Karpas-422 (cell line): ENCODE data around the gene HNRNPA1. TPM values are rescaled to one million over a fixed set of nuclear protein-coding genes. Genes with fewer than 3 reads are reported as not detected.

Experiments used
- DNase-seq: peaks from one replicate; pipeline ENCODE4 v3.0.0-alpha.2; 2015
- H2AFZ ChIP-seq: fragments of 200-600 bp; sonication (generic); 2 replicates; pipeline ENCODE4 v1.6.1; 2014; ENCODE audit warnings: antibody characterized with exemption, low read length, mixed read lengths
- H3K27ac ChIP-seq: fragments of 200-600 bp; sonication (generic); 2 replicates; pipeline ENCODE4 v1.5.1; 2014; ENCODE audit warnings: mild to moderate bottlenecking, low read length, moderate library complexity
- H3K27me3 ChIP-seq: fragments of 200-600 bp; sonication (generic); 2 replicates; pipeline ENCODE4 v1.6.1; 2014; ENCODE audit warnings: low read length, mixed read lengths
- H3K36me3 ChIP-seq: fragments of 200-600 bp; sonication (generic); 2 replicates; pipeline ENCODE4 v1.6.1; 2014; ENCODE audit warnings: low read length, mixed read lengths; ENCODE audit not compliant: insufficient read depth
- H3K4me1 ChIP-seq: fragments of 200-600 bp; sonication (generic); 2 replicates; pipeline ENCODE4 v1.6.1; 2014; ENCODE audit warnings: mild to moderate bottlenecking, low read length, mixed read lengths
- H3K4me2 ChIP-seq: fragments of 200-600 bp; sonication (generic); 2 replicates; pipeline ENCODE4 v1.6.1; 2014; ENCODE audit warnings: low read length, low read depth, mild to moderate bottlenecking; ENCODE audit not compliant: poor library complexity, severe bottlenecking
- H3K4me3 ChIP-seq: fragments of 200-600 bp; sonication (generic); 2 replicates; pipeline ENCODE4 v1.5.1; 2014; ENCODE audit warnings: mild to moderate bottlenecking, antibody characterized with exemption, low read length, mixed read lengths
- H3K79me2 ChIP-seq: fragments of 200-600 bp; sonication (generic); 2 replicates; pipeline ENCODE4 v1.6.1; 2014; ENCODE audit warnings: mild to moderate bottlenecking, low read length, mixed read lengths
- H3K9ac ChIP-seq: fragments of 200-600 bp; sonication (generic); 2 replicates; pipeline ENCODE4 v1.6.0; 2014; ENCODE audit warnings: low read length
- H3K9me2 ChIP-seq: fragments of 200-600 bp; sonication (generic), shearing (Covaris generic); replicated peaks from 2 replicates; pipeline ENCODE4 v1.6.0; 2014; ENCODE audit warnings: mild to moderate bottlenecking, low read length, moderate library complexity; ENCODE audit not compliant: insufficient read depth
- H3K9me3 ChIP-seq: fragments of 300-700, 200-600 bp; sonication (generic); 2 replicates; pipeline ENCODE4 v1.6.1; 2014; ENCODE audit warnings: low read length, mixed read lengths
- H4K20me1 ChIP-seq: fragments of 200-600 bp; sonication (generic); 2 replicates; pipeline ENCODE4 v1.6.1; 2014; ENCODE audit warnings: mild to moderate bottlenecking, antibody characterized with exemption, low read length, low read depth; ENCODE audit not compliant: insufficient read depth
- total RNA-seq: library from RNA; depleted of rRNA; stranded (reverse); fragments of >200 nt; shearing (Covaris generic); gene quantifications from 2 replicates; pipeline ENCODE4 v1.2.3, GENCODE V29; 2014; ENCODE audit warnings: low replicate concordance

Gene HNRNPA1
- total RNA-seq, 1 experiment from 2014 or later: 249 TPM

GRCh38 chr12:54286042-54287030 is 5.8 kb downstream of the HNRNPA1 start:
- H3K9ac ChIP-seq: no peak overlapping the region
- peaks cover 56% of the 10 kb centered on the region for H3K36me3 ChIP-seq
- H3K27ac ChIP-seq: no peak overlapping the region
- peaks cover 19% of the 10 kb centered on the region for H3K79me2 ChIP-seq
- no peak overlapping the region for H3K4me3 ChIP-seq
- H2AFZ ChIP-seq: no peak overlapping the region
- H3K9me3 ChIP-seq: no peaks in the 10 kb centered on the region
- peaks cover 40% of the 10 kb centered on the region for H4K20me1 ChIP-seq
- H3K4me2 ChIP-seq: no peak overlapping the region
- peaks cover 29% of the 10 kb centered on the region for H3K4me1 ChIP-seq
- DNase-seq: no peak
- H3K9me2 ChIP-seq: no peaks in the 10 kb centered on the region
- no peaks in the 10 kb centered on the region for H3K27me3 ChIP-seq

GRCh38 chr12:54287261-54288157 is 7.0 kb downstream of the HNRNPA1 start:
- no peaks in the 10 kb centered on the region for H3K9me3 ChIP-seq
- H3K79me2 ChIP-seq: peaks cover 8% of the 10 kb centered on the region
- H2AFZ ChIP-seq: no peak overlapping the region
- H3K4me1 ChIP-seq: peaks cover 18% of the 10 kb centered on the region
- H3K4me3 ChIP-seq: no peak overlapping the region
- no peaks in the 10 kb centered on the region for H3K9me2 ChIP-seq
- H3K36me3 ChIP-seq: peaks cover 45% of the 10 kb centered on the region
- H4K20me1 ChIP-seq: peaks cover 36% of the 10 kb centered on the region
- H3K9ac ChIP-seq: no peak overlapping the region
- H3K4me2 ChIP-seq: no peak overlapping the region
- no peak for DNase-seq
- no peak overlapping the region for H3K27ac ChIP-seq
- no peaks in the 10 kb centered on the region for H3K27me3 ChIP-seq

- Histone ChIP-seq H3K9me2 (no peaks in the 10 kb centered on the region), H3K4me3 (no peak overlapping the region), H4K20me1 (peaks cover 3% of the 10 kb centered on the region; the same call in 1 of the 2 replicates), H3K36me3 (peaks cover 6% of the 10 kb centered on the region; the same call in 1 of the 2 replicates), H3K9ac (no peak overlapping the region), H3K4me2 (no peak overlapping the region), H3K4me1 (no peaks in the 10 kb centered on the region), H3K27ac (no peak overlapping the region), H3K27me3 (no peaks in the 10 kb centered on the region), H3K9me3 (no peaks in the 10 kb centered on the region), H3K79me2 (no peaks in the 10 kb centered on the region), H2AFZ (no peak overlapping the region)
- DNase-seq: no peak
Measured at GRCh38 chr12:54292083-54292930, 11.8 kb downstream of the HNRNPA1 start.

- Histone ChIP-seq H3K27ac (no peak overlapping the region), H3K9me2 (no peaks in the 10 kb centered on the region), H3K36me3 (no peaks in the 10 kb centered on the region; the same call in 1 of the 2 replicates), H4K20me1 (no peaks in the 10 kb centered on the region), H2AFZ (no peak overlapping the region), H3K27me3 (no peaks in the 10 kb centered on the region), H3K9me3 (no peaks in the 10 kb centered on the region), H3K79me2 (no peaks in the 10 kb centered on the region), H3K4me2 (no peak overlapping the region), H3K9ac (no peak overlapping the region), H3K4me1 (no peaks in the 10 kb centered on the region), H3K4me3 (no peak overlapping the region)
- no peak for DNase-seq
Measured at GRCh38 chr12:54292931-54293241, 12.4 kb downstream of the HNRNPA1 start.

GRCh38 chr12:54294152-54294952 is 13.8 kb downstream of the HNRNPA1 start:
- Histone ChIP-seq H3K27ac (no peak overlapping the region), H3K9me3 (no peaks in the 10 kb centered on the region), H3K4me3 (no peak overlapping the region), H4K20me1 (no peaks in the 10 kb centered on the region), H3K4me1 (no peaks in the 10 kb centered on the region), H3K27me3 (no peaks in the 10 kb centered on the region), H3K36me3 (no peaks in the 10 kb centered on the region), H3K9me2 (no peaks in the 10 kb centered on the region), H2AFZ (no peak overlapping the region), H3K79me2 (no peaks in the 10 kb centered on the region), H3K4me2 (no peak overlapping the region), H3K9ac (no peak overlapping the region)
- DNase-seq: peak; percentile 83

- Histone ChIP-seq H3K4me3 (no peak overlapping the region), H3K4me1 (peaks cover 3% of the 10 kb centered on the region; the same call in 1 of the 2 replicates), H3K79me2 (no peaks in the 10 kb centered on the region), H4K20me1 (no peaks in the 10 kb centered on the region), H2AFZ (no peak overlapping the region), H3K4me2 (no peak overlapping the region), H3K9me3 (no peaks in the 10 kb centered on the region), H3K9me2 (no peaks in the 10 kb centered on the region), H3K36me3 (no peaks in the 10 kb centered on the region), H3K27ac (no peak overlapping the region), H3K9ac (no peak overlapping the region), H3K27me3 (no peaks in the 10 kb centered on the region)
- no peak for DNase-seq
Measured at GRCh38 chr12:54294953-54295566, 14.5 kb downstream of the HNRNPA1 start.
